Measurements from ENCODE around the gene ETV2.
"Not testable (repeated sequence)": the region's sequence is repeated elsewhere in the genome, so short reads cannot be mapped to it uniquely, and the experiment has no call there.

The ETV2 gene

GRCh38 chr19:35628565-35629331 lies 12.8 kb upstream of the ETV2 start, which contains the start of gene RBM42:
Gene RBM42, plus strand, starts transcription at chr19:35629036. Its CDS starts 118 bp downstream, at chr19:35629154.
- DNase-seq = peak; percentile 95 to 97

GRCh38 chr19:35629332-35629633 lies 12.3 kb upstream of the ETV2 start:
- no peak for DNase-seq

- DNase-seq = no peak
Observed at GRCh38 chr19:35633727-35634440, 7.7 kb upstream of the ETV2 start.

GRCh38 chr19:35636651-35637050 lies 4.9 kb upstream of the ETV2 start:
- no peak for DNase-seq

- no peak for DNase-seq
Observed at GRCh38 chr19:35637165-35637564, 4.4 kb upstream of the ETV2 start.

GRCh38 chr19:35639321-35639639 lies 2.3 kb upstream of the ETV2 start:
- DNase-seq = no peak

GRCh38 chr19:35639863-35640262 lies 1.7 kb upstream of the ETV2 start:
- no peak for DNase-seq

- DNase-seq = no peak
Observed at GRCh38 chr19:35642312-35642711, 767 bp downstream of the ETV2 start.

GRCh38 chr19:35642798-35643254 lies 1.3 kb downstream of the ETV2 start:
- DNase-seq = no peak

- peak; percentile 35 to 81 for DNase-seq
Observed at GRCh38 chr19:35643255-35644205, 2.0 kb downstream of the ETV2 start.

- peak; percentile 89 to 93 for DNase-seq
Observed at GRCh38 chr19:35644206-35644986, 2.9 kb downstream of the ETV2 start.

GRCh38 chr19:35644987-35645679 lies 3.6 kb downstream of the ETV2 start:
- DNase-seq = peak in 1 of 2 experiments; percentile 53

GRCh38 chr19:35645680-35646511 lies 4.4 kb downstream of the ETV2 start:
- DNase-seq = no peak

GRCh38 chr19:35648017-35648961 lies 6.7 kb downstream of the ETV2 start, which contains the start of gene COX6B1:
Gene COX6B1, plus strand, starts transcription at chr19:35648323. Its CDS starts 2,921 bp downstream, at chr19:35651244.
- DNase-seq = peak; percentile 92 to 96

- DNase-seq = no peak
Observed at GRCh38 chr19:35650581-35650980, 9.0 kb downstream of the ETV2 start.

GRCh38 chr19:35654828-35655227 lies 13.3 kb downstream of the ETV2 start:
- not testable (repeated sequence) for DNase-seq

- DNase-seq = no peak
Observed at GRCh38 chr19:35655600-35655999, 14.1 kb downstream of the ETV2 start.

- no peak for DNase-seq
Observed at GRCh38 chr19:35656700-35657099, 15.2 kb downstream of the ETV2 start.

GRCh38 chr19:35657904-35658700 lies 16.6 kb downstream of the ETV2 start:
- DNase-seq = peak in 1 of 2 experiments; percentile 16
